IMR-90 (cell line): ENCODE measurements around the gene ING3. TPM values are rescaled to one million over a fixed set of nuclear protein-coding genes. Genes with fewer than 3 reads are reported as not detected.

Experiments used
- ATAC-seq: fragments of 200-7000 bp; cut with Tn5 transposase; 2 replicates; pipeline ENCODE4 v1.9.1; 2020; ENCODE audit warnings: low read depth, mild to moderate bottlenecking, moderate library complexity
- BruUV-seq: library from RNA; stranded (reverse); fragments of 400-500 nt; replicated peaks from 2 replicates; lab custom pipeline; 2021; lab: Mats Ljungman, UMichigan
- CTCF ChIA-PET: fragments of 300-600 bp; formaldehyde crosslinking; extraction: SDS; loops from one replicate; lab custom pipeline; 2021; ENCODE audit warnings: antibody characterized with exemption; lab: Yijun Ruan, JAX
- POLR2A ChIA-PET: fragments of 300-600 bp; sonication (Branson Sonifier 250); formaldehyde crosslinking; loops from one replicate; lab custom pipeline; 2022; ENCODE audit warnings: antibody characterized with exemption; ENCODE audit not compliant: unreplicated experiment; lab: Charles Lee
- DNase-seq: peaks from one replicate; pipeline ENCODE4 v3.0.0; 2013
- H2AFZ ChIP-seq: replicated peaks from 2 replicates; pipeline ENCODE3; 2013; ENCODE audit warnings: low read length, mild to moderate bottlenecking; ENCODE audit not compliant: poor library complexity
- H2AK5ac ChIP-seq: 2 replicates; pipeline ENCODE4 v1.6.1; 2013; ENCODE audit warnings: low read depth, low read length, inconsistent platforms
- H2AK9ac ChIP-seq: replicated peaks from 2 replicates; pipeline ENCODE3; 2013; ENCODE audit warnings: mild to moderate bottlenecking, low read depth, low read length, moderate library complexity; ENCODE audit not compliant: poor library complexity
- H2BK120ac ChIP-seq: 2 replicates; pipeline ENCODE4 v1.6.1; 2013; ENCODE audit warnings: low read depth, low read length, inconsistent platforms
- H2BK15ac ChIP-seq: 3 replicates; pipeline ENCODE4 v1.6.1; 2013; ENCODE audit warnings: low read depth, low read length, inconsistent platforms
- H2BK20ac ChIP-seq: 2 replicates; pipeline ENCODE4 v1.6.1; 2013; ENCODE audit warnings: low read depth, mild to moderate bottlenecking, inconsistent platforms, low read length, moderate library complexity
- H2BK5ac ChIP-seq: 2 replicates; pipeline ENCODE4 v1.6.1; 2013; ENCODE audit warnings: mild to moderate bottlenecking, low read depth, low read length, inconsistent platforms; ENCODE audit not compliant: poor library complexity, severe bottlenecking
- H3K14ac ChIP-seq: replicated peaks from 2 replicates; pipeline ENCODE4 v1.6.1; 2013; ENCODE audit warnings: low read depth, low read length, inconsistent platforms
- H3K18ac ChIP-seq: 2 replicates; pipeline ENCODE4 v1.6.1; 2013; ENCODE audit warnings: low read depth, low read length, control low read depth
- H3K23ac ChIP-seq: 2 replicates; pipeline ENCODE4 v1.6.1; 2013; ENCODE audit warnings: low read depth, low read length, inconsistent platforms
- H3K27ac ChIP-seq: 2 replicates; pipeline ENCODE4 v1.5.1; 2013; ENCODE audit warnings: mild to moderate bottlenecking, control low read depth, low read length; ENCODE audit not compliant: insufficient read depth
- H3K27me3 ChIP-seq: 2 replicates; pipeline ENCODE4 v1.6.1; 2013; ENCODE audit warnings: low read length; ENCODE audit not compliant: control insufficient read depth, insufficient read depth
- H3K36me3 ChIP-seq: 2 replicates; pipeline ENCODE4 v1.6.1; 2013; ENCODE audit warnings: low read length, mixed read lengths; ENCODE audit not compliant: control insufficient read depth, insufficient read depth
- H3K4ac ChIP-seq: 2 replicates; pipeline ENCODE4 v1.6.1; 2013; ENCODE audit warnings: low read depth, low read length, inconsistent platforms
- H3K4me1 ChIP-seq: 2 replicates; pipeline ENCODE4 v1.6.1; 2013; ENCODE audit warnings: low read length, mixed read lengths; ENCODE audit not compliant: control insufficient read depth, insufficient read depth
- H3K4me2 ChIP-seq: 2 replicates; pipeline ENCODE4 v1.6.1; 2013; ENCODE audit warnings: low read depth, mild to moderate bottlenecking, control low read depth, low read length, moderate library complexity
- H3K4me3 ChIP-seq: 2 replicates; pipeline ENCODE4 v1.5.1; 2013; ENCODE audit warnings: low read depth, mild to moderate bottlenecking, control low read depth, low read length, moderate library complexity; ENCODE audit not compliant: insufficient read depth
- H3K56ac ChIP-seq: 2 replicates; pipeline ENCODE4 v1.6.1; 2013; ENCODE audit warnings: low read length, inconsistent platforms; ENCODE audit not compliant: insufficient read depth; ENCODE audit errors: extremely low read depth
- H3K79me1 ChIP-seq, 2 experiments: 2 replicates each; pipeline ENCODE4 v1.6.1; 2013; ENCODE audit warnings: low read length in 2 of 2, inconsistent platforms in 1 of 2, low read depth in 1 of 2
- H3K9ac ChIP-seq: 2 replicates; pipeline ENCODE4 v1.6.1; 2013; ENCODE audit warnings: low read depth, low read length, control low read depth
- H3K9me1 ChIP-seq: 2 replicates; pipeline ENCODE4 v1.6.1; 2013; ENCODE audit warnings: low read length, inconsistent platforms; ENCODE audit not compliant: insufficient read depth
- H3K9me3 ChIP-seq: 2 replicates; pipeline ENCODE4 v1.6.1; 2013; ENCODE audit warnings: low read length; ENCODE audit not compliant: control insufficient read depth, insufficient read depth
- H4K20me1 ChIP-seq: 2 replicates; pipeline ENCODE4 v1.6.1; 2013; ENCODE audit warnings: low read length, inconsistent platforms; ENCODE audit not compliant: insufficient read depth
- H4K5ac ChIP-seq: 2 replicates; pipeline ENCODE4 v1.6.1; 2013; ENCODE audit warnings: mild to moderate bottlenecking, low read depth, low read length, control low read depth
- H4K8ac ChIP-seq, 2 experiments: 2 replicates each; pipeline ENCODE4 v1.6.1; 2013; ENCODE audit warnings: low read depth in 2 of 2, low read length in 2 of 2, control low read depth in 1 of 2, inconsistent platforms in 1 of 2
- H4K91ac ChIP-seq: 2 replicates; pipeline ENCODE4 v1.6.1; 2013; ENCODE audit warnings: low read depth, low read length, inconsistent platforms; ENCODE audit not compliant: insufficient read depth
- CHD1 ChIP-seq: IDR thresholded peaks from 2 replicates; pipeline ENCODE4 v1.6.1; 2012; ENCODE audit warnings: low read depth, low read length, improper control_type of control experiment
- POLR2A ChIP-seq: IDR thresholded peaks from 2 replicates; pipeline ENCODE4 v1.6.1; 2012; ENCODE audit warnings: mild to moderate bottlenecking, low read depth, low read length
- WGBS, 2 experiments: methylation state at CpG; one replicate each; pipeline versions ENCODE4 v1.1.5 to v1.1.7; 2013; ENCODE audit warnings: missing lambda C conversion rate in 2 of 2; ENCODE audit not compliant: insufficient read length in 1 of 2; ENCODE audit errors: extremely low coverage in 2 of 2; 5-methylcytosine and 5-hydroxymethylcytosine counted together
- dilution Hi-C: fragments of 300-500 bp; cut with HindIII; formaldehyde crosslinking; loops from one replicate; pipeline ENCODE4 v1.14.3; 2018; ENCODE audit warnings: low sequenced_read_pairs; ENCODE audit not compliant: unreplicated experiment
- in situ Hi-C: fragments of 300-500 bp; cut with MboI; formaldehyde crosslinking; loops from 3 replicates; pipeline ENCODE4 v1.14.3; 2019; ENCODE audit warnings: low sequenced_read_pairs, inconsistent platforms, mixed read lengths
- intact Hi-C: fragments of 100-400 bp; cut with micrococcal nuclease; formaldehyde crosslinking; loops from 2 replicates; pipeline ENCODE4 v1.10.0; 2022
- polyA plus RNA-seq, 3 experiments: library from polyadenylated mRNA; depleted of rRNA; stranded (reverse); fragments of >200 nt; gene quantifications; 2 replicates each; pipeline ENCODE4 v1.2.3, GENCODE V29; 2012; ENCODE audit warnings: low replicate concordance in 1 of 3
- total RNA-seq: library from RNA; depleted of rRNA; stranded (reverse); fragments of >200 nt; gene quantifications from 2 replicates; pipeline ENCODE4 v1.2.3, GENCODE V29; 2012

Gene ING3
- total and polyA plus RNA-seq, 2 of the 4 experiments (the other 2 are of a cell fraction): 7.2 to 11.3 TPM

GRCh38 chr7:120989257-120990220, 39.0 kb downstream of the ING3 start:
- in situ Hi-C loops (loop anchor here (5.0 to 25.0 kb wide), 2 partner anchors 88 to 348 kb away; partner anchors contain the start of gene WNT16), intact Hi-C loops (loop anchor here (5.0 kb wide), 2 partner anchors 348 to 558 kb away; no protein-coding TSS in a partner anchor), dilution Hi-C loops (loop anchor here (25.0 kb wide), 1 partner anchor 98 kb away; no protein-coding TSS in a partner anchor)
- Histone ChIP-seq H3K4me2 (peak overlapping the region; percentile 80), H2BK15ac (peak overlapping the region; percentile 84; the same call in 2 of the 3 replicates), H4K20me1 (no peaks in the 10 kb centered on the region; the same call in 1 of the 2 replicates), H4K91ac (peak overlapping the region; percentile 95), H4K5ac (peak overlapping the region; percentile 95), H3K27me3 (no peaks in the 10 kb centered on the region), H2BK5ac (peak overlapping the region; percentile 98), H2AK9ac (peak overlapping the region; percentile 85), H3K4ac (peak overlapping the region; percentile 94), H2BK20ac (peak overlapping the region; percentile 66), H3K36me3 (no peaks in the 10 kb centered on the region), H2AFZ (peak overlapping the region; percentile 71), H3K9ac (peak overlapping the region; percentile 87), H3K9me3 (no peaks in the 10 kb centered on the region), H3K18ac (peak overlapping the region; percentile 94), H2AK5ac (peak overlapping the region; percentile 69), H3K4me3 (peak overlapping the region; percentile 86), H2BK120ac (peak overlapping the region; percentile 94), H3K4me1 (peaks cover 3% of the 10 kb centered on the region), H4K8ac (peak overlapping the region; percentile 89 to 96), H3K9me1 (peaks cover 6% of the 10 kb centered on the region; the same call in 1 of the 2 replicates), H3K14ac (peak overlapping the region; percentile 97), H3K23ac (peak overlapping the region; percentile 96), H3K27ac (peak overlapping the region; percentile 99), H3K79me1 (peaks cover 6 to 17% of the 10 kb centered on the region in 2 experiments; a peak in 3 of 4 replicates), H3K56ac (peak overlapping the region; percentile 97)
- POLR2A ChIA-PET: interaction anchor here (0.5 to 3.4 kb wide), 4 partner anchors 35 to 94 kb away, joined by 3 to 26 read pairs (median 4); no protein-coding TSS in a partner anchor
- peak; percentile 38 for DNase-seq
- no peak for ATAC-seq
- WGBS, 2 experiments: 0% methylated on average over 5 of the region's 15 CpGs; no CpG with 5 or more reads in 1 of the 2 experiments
- CTCF ChIA-PET: interaction anchor here (0.9 to 4.9 kb wide), 5 partner anchors 9 to 119 kb away, joined by 3 to 46 read pairs (median 3); no protein-coding TSS in a partner anchor
- TSS peak; percentile 87 for BruUV-seq
- TF ChIP-seq POLR2A (0 out of 2 replicates have a peak, but pooled peaks have one; percentile 12), CHD1 (no peak)
